Mesendoderm (in vitro differentiated cells): ENCODE data around the gene LRRC8D.
A peak's percentile ranks its signal among the peaks of the same experiment; 100 is the strongest.

Experiments
- DNase-seq: peaks from one replicate; pipeline ENCODE4 v3.0.0; 2013
- H2AK5ac ChIP-seq: 2 replicates; pipeline ENCODE4 v1.6.1; 2013; ENCODE audit warnings: low read length, inconsistent platforms
- H2BK120ac ChIP-seq: 2 replicates; pipeline ENCODE4 v1.6.1; 2013; ENCODE audit warnings: low read depth, mild to moderate bottlenecking, low read length, moderate library complexity, mixed read lengths
- H2BK15ac ChIP-seq: replicated peaks from 2 replicates; pipeline ENCODE4 v1.6.1; 2013; ENCODE audit warnings: low read depth, mild to moderate bottlenecking, moderate library complexity
- H2BK5ac ChIP-seq: 2 replicates; pipeline ENCODE4 v1.6.1; 2013; ENCODE audit warnings: low read length, inconsistent platforms
- H3K18ac ChIP-seq: 2 replicates; pipeline ENCODE4 v1.6.1; 2013; ENCODE audit warnings: mild to moderate bottlenecking, low read length, mixed read lengths
- H3K23ac ChIP-seq: one replicate; pipeline ENCODE4 v1.6.1; 2013; ENCODE audit warnings: low read length
- H3K27ac ChIP-seq: 2 replicates; pipeline ENCODE4 v1.5.1; 2013; ENCODE audit warnings: low read depth, mild to moderate bottlenecking, inconsistent platforms, low read length, moderate library complexity
- H3K27me3 ChIP-seq: 2 replicates; pipeline ENCODE4 v1.6.1; 2013; ENCODE audit warnings: low read length, control low read depth, mild to moderate bottlenecking, inconsistent platforms; ENCODE audit not compliant: insufficient read depth, poor library complexity
- H3K36me3 ChIP-seq: 2 replicates; pipeline ENCODE4 v1.6.1; 2013; ENCODE audit warnings: low read length, inconsistent platforms; ENCODE audit not compliant: control insufficient read depth, insufficient read depth
- H3K4ac ChIP-seq: one replicate; pipeline ENCODE4 v1.6.1; 2013; ENCODE audit warnings: low read depth, mild to moderate bottlenecking, low read length, moderate library complexity
- H3K4me1 ChIP-seq: 2 replicates; pipeline ENCODE4 v1.6.1; 2013; ENCODE audit warnings: low read depth, low read length, inconsistent platforms; ENCODE audit not compliant: control insufficient read depth
- H3K4me2 ChIP-seq: 2 replicates; pipeline ENCODE4 v1.6.1; 2013; ENCODE audit warnings: low read length
- H3K4me3 ChIP-seq: 2 replicates; pipeline ENCODE4 v1.5.1; 2013; ENCODE audit warnings: mild to moderate bottlenecking, low read length
- H3K56ac ChIP-seq: one replicate; pipeline ENCODE4 v1.6.1; 2013; ENCODE audit warnings: low read length
- H3K79me1 ChIP-seq: 2 replicates; pipeline ENCODE4 v1.6.1; 2013; ENCODE audit warnings: low read length, inconsistent platforms
- H3K79me2 ChIP-seq: 2 replicates; pipeline ENCODE4 v1.6.1; 2013; ENCODE audit warnings: mild to moderate bottlenecking, low read length; ENCODE audit not compliant: control insufficient read depth, insufficient read depth
- H3K9ac ChIP-seq: 2 replicates; pipeline ENCODE4 v1.6.1; 2013; ENCODE audit warnings: low read length, inconsistent platforms
- H4K5ac ChIP-seq: one replicate; pipeline ENCODE4 v1.6.1; 2013; ENCODE audit warnings: low read length
- H4K8ac ChIP-seq: one replicate; pipeline ENCODE4 v1.6.1; 2013; ENCODE audit warnings: low read depth, mild to moderate bottlenecking, control low read depth, low read length, moderate library complexity
- WGBS: extraction: QIAGEN DNeasy Blood & Tissue Kit; methylation state at CpG from one replicate; pipeline ENCODE4 v1.1.7; 2013; ENCODE audit warnings: low lambda C conversion rate, missing lambda C conversion rate; ENCODE audit not compliant: insufficient coverage; ENCODE audit errors: extremely low coverage; 5-methylcytosine and 5-hydroxymethylcytosine counted together

LRRC8D gene

DNA sequence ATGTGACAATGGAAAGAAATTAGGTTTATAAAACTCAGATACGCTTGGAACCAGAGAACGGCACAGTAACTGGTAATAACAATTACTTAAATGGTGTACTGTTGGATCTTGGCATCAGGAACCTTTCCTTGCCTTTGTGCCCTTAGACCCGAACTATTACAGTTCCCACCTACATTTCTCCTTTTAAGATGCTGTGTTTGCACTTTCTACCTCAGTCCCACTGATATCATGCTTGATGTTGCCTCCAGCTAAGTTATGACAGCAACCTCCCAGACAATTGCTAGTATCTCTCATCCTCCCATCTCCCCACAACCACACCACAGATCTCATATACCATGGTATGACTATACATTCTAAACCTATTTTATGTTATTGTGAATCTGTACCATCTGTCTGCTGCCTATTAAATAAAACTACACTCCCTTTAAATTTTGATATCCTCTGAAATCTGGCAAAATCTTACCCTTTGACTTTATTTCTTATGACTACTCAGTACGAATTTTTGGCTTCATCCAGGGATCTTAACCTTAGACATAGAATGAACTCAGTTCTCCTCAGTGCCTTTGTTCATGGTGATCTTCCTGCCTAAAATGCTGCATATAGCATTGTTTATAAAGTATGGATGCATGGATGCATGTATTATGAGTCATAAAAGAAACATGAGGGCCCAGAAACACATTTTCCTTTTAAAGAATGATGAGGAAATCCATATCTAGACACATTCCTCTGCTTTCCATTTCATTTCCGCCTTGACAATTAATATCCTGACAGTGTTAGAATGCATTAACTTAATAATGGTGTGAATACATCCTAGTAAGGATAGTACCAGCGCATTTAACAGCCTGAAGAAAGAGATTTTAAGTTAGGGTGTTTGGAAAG, 64.1 kb downstream of the LRRC8D start:
- H3K56ac ChIP-seq, result no peak overlapping the region
- H3K23ac ChIP-seq, result no peak overlapping the region
- H2BK15ac ChIP-seq, result no peak overlapping the region
- no peak overlapping the region for H3K9ac ChIP-seq
- H3K27me3 ChIP-seq, result no peaks in the 10 kb centered on the region
- peaks cover 5% of the 10 kb centered on the region for H3K79me1 ChIP-seq
- no peak overlapping the region for H3K4me3 ChIP-seq
- H3K4me2 ChIP-seq, result no peak overlapping the region
- H3K27ac ChIP-seq, result no peak overlapping the region
- no peaks in the 10 kb centered on the region for H3K36me3 ChIP-seq
- no peaks in the 10 kb centered on the region for H3K4me1 ChIP-seq
- no peak overlapping the region for H3K18ac ChIP-seq
- no peak overlapping the region for H4K5ac ChIP-seq
- H4K8ac ChIP-seq, result no peak overlapping the region
- no peak overlapping the region for H2AK5ac ChIP-seq
- WGBS, result no CpG with 5 or more reads among the region's 6 CpGs
- H2BK5ac ChIP-seq, result no peak overlapping the region
- DNase-seq, result no peak
- H3K4ac ChIP-seq, result no peak overlapping the region
- H3K79me2 ChIP-seq, result no peaks in the 10 kb centered on the region
- H2BK120ac ChIP-seq, result no peak overlapping the region

DNA sequence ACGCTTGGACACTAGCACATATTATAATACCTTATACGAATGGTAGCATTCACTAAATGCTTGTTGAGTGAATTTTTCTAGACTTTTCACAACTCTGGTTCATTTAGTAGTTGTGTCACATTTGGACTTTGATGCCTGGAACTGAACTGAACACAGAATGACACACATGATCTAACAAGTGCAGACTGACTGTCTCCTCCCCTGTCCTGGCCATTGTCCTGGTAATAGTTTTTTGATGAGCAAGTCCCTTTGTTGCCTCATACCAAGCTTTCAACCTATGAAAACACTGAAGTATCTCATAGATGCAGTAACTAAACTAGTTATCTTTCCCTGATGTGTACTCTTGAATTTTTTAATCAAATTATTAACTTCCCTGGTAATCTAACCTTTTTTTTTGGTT, 66.4 kb downstream of the LRRC8D start:
- no peak overlapping the region for H4K8ac ChIP-seq
- H3K56ac ChIP-seq, result no peak overlapping the region
- WGBS, result no CpG with 5 or more reads among the region's 2 CpGs
- no peak overlapping the region for H2BK120ac ChIP-seq
- H3K18ac ChIP-seq, result no peak overlapping the region
- no peak overlapping the region for H3K4me2 ChIP-seq
- H3K23ac ChIP-seq, result no peak overlapping the region
- DNase-seq, result no peak
- H2AK5ac ChIP-seq, result no peak overlapping the region
- H3K36me3 ChIP-seq, result no peaks in the 10 kb centered on the region
- no peak overlapping the region for H3K4ac ChIP-seq
- H2BK5ac ChIP-seq, result no peak overlapping the region
- no peak overlapping the region for H3K27ac ChIP-seq
- H3K9ac ChIP-seq, result no peak overlapping the region
- H3K4me3 ChIP-seq, result no peak overlapping the region
- H3K79me1 ChIP-seq, result peaks cover 5% of the 10 kb centered on the region
- H2BK15ac ChIP-seq, result no peak overlapping the region
- no peaks in the 10 kb centered on the region for H3K79me2 ChIP-seq
- no peak overlapping the region for H4K5ac ChIP-seq
- H3K4me1 ChIP-seq, result no peaks in the 10 kb centered on the region
- H3K27me3 ChIP-seq, result no peaks in the 10 kb centered on the region

GRCh38 chr1:89887713-89888112, 66.9 kb downstream of the LRRC8D start:
- Histone ChIP-seq H3K4me1 (no peaks in the 10 kb centered on the region), H2BK5ac (no peak overlapping the region), H3K27ac (no peak overlapping the region), H2AK5ac (no peak overlapping the region), H3K27me3 (no peaks in the 10 kb centered on the region), H3K79me1 (peaks cover 4% of the 10 kb centered on the region), H2BK15ac (no peak overlapping the region), H2BK120ac (no peak overlapping the region), H3K79me2 (no peaks in the 10 kb centered on the region), H4K8ac (no peak overlapping the region), H3K23ac (no peak overlapping the region), H3K4me2 (no peak overlapping the region), H4K5ac (no peak overlapping the region), H3K36me3 (no peaks in the 10 kb centered on the region), H3K18ac (no peak overlapping the region), H3K56ac (no peak overlapping the region), H3K4ac (no peak overlapping the region), H3K4me3 (no peak overlapping the region), H3K9ac (no peak overlapping the region)
- DNase-seq, result no peak
- WGBS, result no CpG with 5 or more reads among the region's 1 CpG

GRCh38 chr1:89888480-89889322, 67.9 kb downstream of the LRRC8D start:
- no peak overlapping the region for H4K5ac ChIP-seq
- DNase-seq, result peak; percentile 45
- H4K8ac ChIP-seq, result no peak overlapping the region
- no peak overlapping the region for H3K56ac ChIP-seq
- H3K18ac ChIP-seq, result no peak overlapping the region
- H3K9ac ChIP-seq, result no peak overlapping the region
- no peaks in the 10 kb centered on the region for H3K79me2 ChIP-seq
- no peak overlapping the region for H2BK5ac ChIP-seq
- H2BK15ac ChIP-seq, result no peak overlapping the region
- H3K23ac ChIP-seq, result no peak overlapping the region
- H3K36me3 ChIP-seq, result no peaks in the 10 kb centered on the region
- no CpG with 5 or more reads among the region's 5 CpGs for WGBS
- peak overlapping the region; percentile 8 for H3K27ac ChIP-seq
- H2BK120ac ChIP-seq, result no peak overlapping the region
- no peaks in the 10 kb centered on the region for H3K27me3 ChIP-seq
- H3K79me1 ChIP-seq, result peaks cover 1% of the 10 kb centered on the region
- no peak overlapping the region for H2AK5ac ChIP-seq
- H3K4ac ChIP-seq, result no peak overlapping the region
- H3K4me2 ChIP-seq, result no peak overlapping the region
- no peak overlapping the region for H3K4me3 ChIP-seq
- no peaks in the 10 kb centered on the region for H3K4me1 ChIP-seq

GRCh38 chr1:89889323-89889615, 68.4 kb downstream of the LRRC8D start:
- Histone ChIP-seq H3K9ac (no peak overlapping the region), H3K4ac (no peak overlapping the region), H2AK5ac (no peak overlapping the region), H4K5ac (no peak overlapping the region), H2BK120ac (no peak overlapping the region), H3K79me2 (no peaks in the 10 kb centered on the region), H3K4me1 (peaks cover 2% of the 10 kb centered on the region), H3K18ac (no peak overlapping the region), H3K79me1 (peaks cover 1% of the 10 kb centered on the region), H3K27ac (no peak overlapping the region), H2BK5ac (no peak overlapping the region), H4K8ac (no peak overlapping the region), H3K23ac (no peak overlapping the region), H3K4me3 (no peak overlapping the region), H2BK15ac (no peak overlapping the region), H3K27me3 (no peaks in the 10 kb centered on the region), H3K4me2 (no peak overlapping the region), H3K56ac (no peak overlapping the region), H3K36me3 (no peaks in the 10 kb centered on the region)
- no peak for DNase-seq
